Tibial nerve (tissue), 4 donors: ENCODE measurements around the gene PRKCE.

Experiments
- EP300 ChIP-seq, 2 donors: sonication (generic); formaldehyde crosslinking; IDR thresholded peaks; one replicate each; pipeline ENCODE4 v1.6.1; 2017; ENCODE audit warnings: antibody characterized with exemption in 2 of 2, mild to moderate bottlenecking in 1 of 2
- TF ChIP-seq, protein P1 (sequence below), 5 experiments: fragments of 200-600 bp in 3 of 5; fragments of 450-650 bp in 2 of 5; sonication (generic) in 3 of 5; IDR thresholded peaks; one replicate each; pipeline ENCODE4 v1.5.1; 2016 to 2019; ENCODE audit warnings: antibody characterized with exemption in 5 of 5, mild to moderate bottlenecking in 3 of 5, moderate library complexity in 2 of 5

DNA sequence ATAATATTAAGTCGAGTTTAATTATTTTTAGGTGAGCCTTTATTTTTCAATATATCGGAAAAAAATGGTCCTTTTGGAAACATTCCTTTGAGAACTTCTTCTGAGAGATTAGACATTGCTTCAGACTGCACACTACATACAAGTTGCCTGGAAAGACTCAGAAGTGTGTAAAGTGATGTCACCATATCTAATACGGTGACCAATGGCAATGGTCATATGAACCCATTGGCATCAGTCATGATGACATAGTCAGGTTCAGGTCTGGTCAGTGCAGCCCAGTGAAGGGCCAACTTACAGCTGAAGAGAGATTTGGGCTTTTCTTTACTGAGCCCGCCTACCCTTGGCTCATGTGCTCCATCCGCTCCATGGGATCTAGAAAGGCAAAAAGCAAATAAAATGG lies 362.3 kb downstream of the PRKCE start:
- TF ChIP-seq, protein P1, sequence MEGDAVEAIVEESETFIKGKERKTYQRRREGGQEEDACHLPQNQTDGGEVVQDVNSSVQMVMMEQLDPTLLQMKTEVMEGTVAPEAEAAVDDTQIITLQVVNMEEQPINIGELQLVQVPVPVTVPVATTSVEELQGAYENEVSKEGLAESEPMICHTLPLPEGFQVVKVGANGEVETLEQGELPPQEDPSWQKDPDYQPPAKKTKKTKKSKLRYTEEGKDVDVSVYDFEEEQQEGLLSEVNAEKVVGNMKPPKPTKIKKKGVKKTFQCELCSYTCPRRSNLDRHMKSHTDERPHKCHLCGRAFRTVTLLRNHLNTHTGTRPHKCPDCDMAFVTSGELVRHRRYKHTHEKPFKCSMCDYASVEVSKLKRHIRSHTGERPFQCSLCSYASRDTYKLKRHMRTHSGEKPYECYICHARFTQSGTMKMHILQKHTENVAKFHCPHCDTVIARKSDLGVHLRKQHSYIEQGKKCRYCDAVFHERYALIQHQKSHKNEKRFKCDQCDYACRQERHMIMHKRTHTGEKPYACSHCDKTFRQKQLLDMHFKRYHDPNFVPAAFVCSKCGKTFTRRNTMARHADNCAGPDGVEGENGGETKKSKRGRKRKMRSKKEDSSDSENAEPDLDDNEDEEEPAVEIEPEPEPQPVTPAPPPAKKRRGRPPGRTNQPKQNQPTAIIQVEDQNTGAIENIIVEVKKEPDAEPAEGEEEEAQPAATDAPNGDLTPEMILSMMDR (IDR thresholded peaks at IDR 0.05): no peak
- TF ChIP-seq EP300 (IDR thresholded peaks at IDR 0.05): no peak
